WTC11 (cell line): ENCODE measurements around the gene ITGAX.

Experiments used
- FOXK1 ChIP-seq: sonication (generic); formaldehyde crosslinking; IDR thresholded peaks from 2 replicates; pipeline ENCODE4 v1.8.0; 2022; ENCODE audit warnings: mild to moderate bottlenecking, moderate library complexity, missing genetic modification reagents
- MLX ChIP-seq: sonication (generic); formaldehyde crosslinking; IDR thresholded peaks from 2 replicates; pipeline ENCODE4 v1.8.1; 2023; ENCODE audit warnings: mild to moderate bottlenecking, missing genetic modification reagents, moderate library complexity
- NFE2L1 ChIP-seq: sonication (generic); formaldehyde crosslinking; IDR thresholded peaks from 2 replicates; pipeline ENCODE4 v1.8.1; 2023; ENCODE audit warnings: missing genetic modification reagents
- NFYB ChIP-seq: sonication (generic); formaldehyde crosslinking; conservative IDR thresholded peaks from 2 replicates; pipeline ENCODE4 v1.8.0; 2022; ENCODE audit warnings: low read depth, missing genetic modification reagents
- NR2C2 ChIP-seq: sonication (generic); formaldehyde crosslinking; IDR thresholded peaks from 2 replicates; pipeline ENCODE4 v1.8.0; 2022; ENCODE audit warnings: mild to moderate bottlenecking, missing genetic modification reagents
- SOX15 ChIP-seq: fragments of 250-450 bp; sonication (Bioruptor Pico); IDR thresholded peaks from 2 replicates; pipeline ENCODE4 v1.9.0; 2021; ENCODE audit warnings: mild to moderate bottlenecking
- SP1 ChIP-seq: sonication (generic); formaldehyde crosslinking; conservative IDR thresholded peaks from 2 replicates; pipeline ENCODE4 v1.8.1; 2022; ENCODE audit warnings: missing genetic modification reagents
- USF1 ChIP-seq: sonication (generic); formaldehyde crosslinking; IDR thresholded peaks from 2 replicates; pipeline ENCODE4 v1.8.0; 2022; ENCODE audit warnings: mild to moderate bottlenecking, missing genetic modification reagents
- ZNF219 ChIP-seq: sonication (generic); formaldehyde crosslinking; IDR thresholded peaks from 2 replicates; pipeline ENCODE4 v1.8.0; 2023; ENCODE audit warnings: missing genetic modification reagents, mild to moderate bottlenecking, borderline replicate concordance
- ZNF317 ChIP-seq: sonication (generic); formaldehyde crosslinking; IDR thresholded peaks from 2 replicates; pipeline ENCODE4 v1.8.1; 2023; ENCODE audit warnings: low read depth, mild to moderate bottlenecking, moderate library complexity, missing genetic modification reagents, borderline replicate concordance
- ZNF416 ChIP-seq: fragments of 250-450 bp; sonication (Bioruptor Pico); IDR thresholded peaks from 2 replicates; pipeline ENCODE4 v1.9.0; 2021; ENCODE audit warnings: mild to moderate bottlenecking, inconsistent platforms
- TF ChIP-seq, protein P1 (sequence below): fragments of 200-600 bp; IDR thresholded peaks from 2 replicates; pipeline ENCODE4 v1.8.0; 2022; ENCODE audit warnings: antibody characterized with exemption
- TF ChIP-seq, protein P2 (sequence below): sonication (generic); formaldehyde crosslinking; IDR thresholded peaks from 2 replicates; pipeline ENCODE4 v1.8.1; 2022; ENCODE audit warnings: low read depth, mild to moderate bottlenecking, moderate library complexity, missing genetic modification reagents, borderline replicate concordance
- TF ChIP-seq, protein P3 (sequence below): fragments of 250-450 bp; sonication (Bioruptor Pico); IDR thresholded peaks from 2 replicates; pipeline ENCODE4 v1.9.0; 2021; ENCODE audit warnings: mild to moderate bottlenecking

- TF ChIP-seq MLX (CRISPR knock-in tag) (no peak), FOXK1 (CRISPR knock-in tag) (no peak), ZNF219 (CRISPR knock-in tag) (no peak), NFYB (CRISPR knock-in tag) (no peak), SOX15 (CRISPR knock-in tag) (no peak), SP1 (no peak), NFE2L1 (CRISPR knock-in tag) (no peak), ZNF416 (CRISPR knock-in tag) (no peak), ZNF317 (no peak), NR2C2 (CRISPR knock-in tag) (no peak), USF1 (CRISPR knock-in tag) (no peak)
- TF ChIP-seq, protein P1, sequence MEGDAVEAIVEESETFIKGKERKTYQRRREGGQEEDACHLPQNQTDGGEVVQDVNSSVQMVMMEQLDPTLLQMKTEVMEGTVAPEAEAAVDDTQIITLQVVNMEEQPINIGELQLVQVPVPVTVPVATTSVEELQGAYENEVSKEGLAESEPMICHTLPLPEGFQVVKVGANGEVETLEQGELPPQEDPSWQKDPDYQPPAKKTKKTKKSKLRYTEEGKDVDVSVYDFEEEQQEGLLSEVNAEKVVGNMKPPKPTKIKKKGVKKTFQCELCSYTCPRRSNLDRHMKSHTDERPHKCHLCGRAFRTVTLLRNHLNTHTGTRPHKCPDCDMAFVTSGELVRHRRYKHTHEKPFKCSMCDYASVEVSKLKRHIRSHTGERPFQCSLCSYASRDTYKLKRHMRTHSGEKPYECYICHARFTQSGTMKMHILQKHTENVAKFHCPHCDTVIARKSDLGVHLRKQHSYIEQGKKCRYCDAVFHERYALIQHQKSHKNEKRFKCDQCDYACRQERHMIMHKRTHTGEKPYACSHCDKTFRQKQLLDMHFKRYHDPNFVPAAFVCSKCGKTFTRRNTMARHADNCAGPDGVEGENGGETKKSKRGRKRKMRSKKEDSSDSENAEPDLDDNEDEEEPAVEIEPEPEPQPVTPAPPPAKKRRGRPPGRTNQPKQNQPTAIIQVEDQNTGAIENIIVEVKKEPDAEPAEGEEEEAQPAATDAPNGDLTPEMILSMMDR: no peak
- TF ChIP-seq, protein P2, sequence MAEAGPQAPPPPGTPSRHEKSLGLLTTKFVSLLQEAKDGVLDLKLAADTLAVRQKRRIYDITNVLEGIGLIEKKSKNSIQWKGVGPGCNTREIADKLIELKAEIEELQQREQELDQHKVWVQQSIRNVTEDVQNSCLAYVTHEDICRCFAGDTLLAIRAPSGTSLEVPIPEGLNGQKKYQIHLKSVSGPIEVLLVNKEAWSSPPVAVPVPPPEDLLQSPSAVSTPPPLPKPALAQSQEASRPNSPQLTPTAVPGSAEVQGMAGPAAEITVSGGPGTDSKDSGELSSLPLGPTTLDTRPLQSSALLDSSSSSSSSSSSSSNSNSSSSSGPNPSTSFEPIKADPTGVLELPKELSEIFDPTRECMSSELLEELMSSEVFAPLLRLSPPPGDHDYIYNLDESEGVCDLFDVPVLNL (CRISPR knock-in tag): no peak
- TF ChIP-seq, protein P3, sequence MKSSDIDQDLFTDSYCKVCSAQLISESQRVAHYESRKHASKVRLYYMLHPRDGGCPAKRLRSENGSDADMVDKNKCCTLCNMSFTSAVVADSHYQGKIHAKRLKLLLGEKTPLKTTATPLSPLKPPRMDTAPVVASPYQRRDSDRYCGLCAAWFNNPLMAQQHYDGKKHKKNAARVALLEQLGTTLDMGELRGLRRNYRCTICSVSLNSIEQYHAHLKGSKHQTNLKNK (CRISPR knock-in tag): no peak
Observed at GRCh38 chr16:31334934-31335333, 20.0 kb upstream of the ITGAX start.
